Fibroblast of lung (primary cell): ENCODE data around the gene MRPL48. TPM values are rescaled to one million over a fixed set of nuclear protein-coding genes. Genes with fewer than 3 reads are reported as not detected.
A peak's percentile ranks its signal among the peaks of the same experiment; 100 is the strongest.

Experiments used
- DNase-seq, 2 donors: peaks; one replicate each; pipeline versions ENCODE4 v3.0.0 to v3.0.0-alpha.2; 2010; ENCODE audit warnings: low read depth in 2 of 2
- H2AFZ ChIP-seq: 2 replicates; pipeline ENCODE4 v1.5.1; 2012; ENCODE audit warnings: low read length, control low read depth, inconsistent platforms
- H3K27ac ChIP-seq: 2 replicates; pipeline ENCODE4 v1.5.1; 2011; ENCODE audit warnings: low read length, control low read depth; ENCODE audit not compliant: insufficient read depth
- H3K27me3 ChIP-seq: 2 replicates; pipeline ENCODE4 v1.5.1; 2011; ENCODE audit warnings: mild to moderate bottlenecking, low read length; ENCODE audit not compliant: control insufficient read depth, insufficient read depth
- H3K36me3 ChIP-seq: 2 replicates; pipeline ENCODE4 v1.5.1; 2011; ENCODE audit warnings: low read length; ENCODE audit not compliant: control insufficient read depth, insufficient read depth
- H3K4me1 ChIP-seq: 2 replicates; pipeline ENCODE4 v1.5.1; 2011; ENCODE audit warnings: low read length; ENCODE audit not compliant: control insufficient read depth, insufficient read depth; ENCODE audit errors: extremely low read depth
- H3K4me2 ChIP-seq: 2 replicates; pipeline ENCODE4 v1.5.1; 2011; ENCODE audit warnings: low read length, control low read depth; ENCODE audit not compliant: insufficient read depth; ENCODE audit errors: extremely low read depth
- H3K4me3 ChIP-seq, 4 experiments: fragments of 200-600 bp in 1 of 4; sonication (generic) in 1 of 4; replicated peaks in 1 of 4; 2 replicates each; pipeline ENCODE4 v1.5.1; 2011 to 2016; ENCODE audit warnings: low read length in 4 of 4, low read depth in 3 of 4, mild to moderate bottlenecking in 3 of 4, control low read depth in 2 of 4, inconsistent platforms in 1 of 4, mixed read lengths in 1 of 4; ENCODE audit not compliant: insufficient read depth in 1 of 4; ENCODE audit errors: control extremely low read depth in 1 of 4
- H3K79me2 ChIP-seq: 2 replicates; pipeline ENCODE4 v1.5.1; 2012; ENCODE audit warnings: mild to moderate bottlenecking, low read length, inconsistent platforms; ENCODE audit not compliant: control insufficient read depth, insufficient read depth
- H3K9ac ChIP-seq: 2 replicates; pipeline ENCODE4 v1.5.1; 2011; ENCODE audit warnings: mild to moderate bottlenecking, low read length, control low read depth; ENCODE audit not compliant: insufficient read depth
- H3K9me3 ChIP-seq: 2 replicates; pipeline ENCODE4 v1.5.1; 2012; ENCODE audit warnings: low read depth, low read length; ENCODE audit not compliant: control insufficient read depth, insufficient read depth
- H4K20me1 ChIP-seq: 2 replicates; pipeline ENCODE4 v1.5.1; 2011; ENCODE audit warnings: low read length; ENCODE audit not compliant: control insufficient read depth, insufficient read depth; ENCODE audit errors: extremely low read depth
- EZH2 ChIP-seq: IDR thresholded peaks from 2 replicates; pipeline ENCODE4 v1.5.1; 2012; ENCODE audit warnings: low read length, control low read depth, mild to moderate bottlenecking; ENCODE audit errors: missing control alignments
- polyA plus RNA-seq, 2 donors: library from polyadenylated mRNA; depleted of rRNA in 1 of 2; stranded (reverse) in 1 of 2; unstranded in 1 of 2; fragments of >200 nt; gene quantifications; 2 replicates each; pipeline ENCODE4 v1.2.1, GENCODE V29; 2011 to 2012; ENCODE audit warnings: missing spikeins in 1 of 2
- total RNA-seq: library from RNA; depleted of rRNA; stranded (reverse); fragments of >200 nt; gene quantifications from 2 replicates; pipeline ENCODE4 v1.2.1, GENCODE V29; 2014
- TF ChIP-seq, protein P1 (sequence below), 2 donors: IDR thresholded peaks in 1 of 2; conservative IDR thresholded peaks in 1 of 2; 1 replicate in 1 of 2; 2 replicates in 1 of 2; pipeline ENCODE4 v1.5.1; 2011 to 2012; ENCODE audit warnings: low read length in 2 of 2, control low read depth in 1 of 2, inconsistent platforms in 1 of 2, low read depth in 1 of 2, mild to moderate bottlenecking in 1 of 2

Gene MRPL48
- total and polyA plus RNA-seq, 2 donors (not counting 1 experiment from before 2014, with no cell fraction given) = 32.9 to 46.2 TPM

DNA sequence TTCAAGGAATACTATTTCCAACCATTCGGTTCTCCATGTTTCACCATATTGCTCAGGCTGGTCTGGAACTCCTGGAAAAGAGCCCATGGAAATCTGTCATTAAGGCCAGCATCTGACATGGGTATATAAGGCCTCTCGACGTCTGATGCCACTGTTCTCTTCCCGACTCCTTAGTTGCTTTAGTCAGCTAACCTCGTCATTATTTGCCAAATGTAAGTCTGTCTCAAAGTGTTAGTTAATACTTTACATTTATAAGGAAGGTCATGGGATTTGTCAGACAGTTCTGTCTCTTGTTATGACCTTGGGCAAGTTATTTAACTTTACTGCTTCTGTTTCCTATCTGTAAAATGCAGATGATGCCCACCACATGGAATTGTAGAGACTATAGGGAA, 1.6 kb downstream of the MRPL48 start:
- Histone ChIP-seq H3K4me2 (peak overlapping the region; percentile 46), H2AFZ (peak overlapping the region; percentile 19), H4K20me1 (no peaks in the 10 kb centered on the region), H3K9me3 (no peaks in the 10 kb centered on the region), H3K27ac (no peak overlapping the region), H3K4me1 (no peaks in the 10 kb centered on the region), H3K4me3 (no peak overlapping the region), H3K36me3 (no peaks in the 10 kb centered on the region), H3K79me2 (no peaks in the 10 kb centered on the region), H3K27me3 (no peaks in the 10 kb centered on the region), H3K9ac (no peak overlapping the region)
- DNase-seq = no peak
- TF ChIP-seq, protein P1, sequence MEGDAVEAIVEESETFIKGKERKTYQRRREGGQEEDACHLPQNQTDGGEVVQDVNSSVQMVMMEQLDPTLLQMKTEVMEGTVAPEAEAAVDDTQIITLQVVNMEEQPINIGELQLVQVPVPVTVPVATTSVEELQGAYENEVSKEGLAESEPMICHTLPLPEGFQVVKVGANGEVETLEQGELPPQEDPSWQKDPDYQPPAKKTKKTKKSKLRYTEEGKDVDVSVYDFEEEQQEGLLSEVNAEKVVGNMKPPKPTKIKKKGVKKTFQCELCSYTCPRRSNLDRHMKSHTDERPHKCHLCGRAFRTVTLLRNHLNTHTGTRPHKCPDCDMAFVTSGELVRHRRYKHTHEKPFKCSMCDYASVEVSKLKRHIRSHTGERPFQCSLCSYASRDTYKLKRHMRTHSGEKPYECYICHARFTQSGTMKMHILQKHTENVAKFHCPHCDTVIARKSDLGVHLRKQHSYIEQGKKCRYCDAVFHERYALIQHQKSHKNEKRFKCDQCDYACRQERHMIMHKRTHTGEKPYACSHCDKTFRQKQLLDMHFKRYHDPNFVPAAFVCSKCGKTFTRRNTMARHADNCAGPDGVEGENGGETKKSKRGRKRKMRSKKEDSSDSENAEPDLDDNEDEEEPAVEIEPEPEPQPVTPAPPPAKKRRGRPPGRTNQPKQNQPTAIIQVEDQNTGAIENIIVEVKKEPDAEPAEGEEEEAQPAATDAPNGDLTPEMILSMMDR (conservative IDR thresholded peaks at IDR 0.05 in 1 of 2, IDR thresholded peaks at IDR 0.05 in 1 of 2; ENCODE audit: low read depth in 1 of 2, low read length in 2 of 2) = no peak
- TF ChIP-seq EZH2 = no peak

DNA sequence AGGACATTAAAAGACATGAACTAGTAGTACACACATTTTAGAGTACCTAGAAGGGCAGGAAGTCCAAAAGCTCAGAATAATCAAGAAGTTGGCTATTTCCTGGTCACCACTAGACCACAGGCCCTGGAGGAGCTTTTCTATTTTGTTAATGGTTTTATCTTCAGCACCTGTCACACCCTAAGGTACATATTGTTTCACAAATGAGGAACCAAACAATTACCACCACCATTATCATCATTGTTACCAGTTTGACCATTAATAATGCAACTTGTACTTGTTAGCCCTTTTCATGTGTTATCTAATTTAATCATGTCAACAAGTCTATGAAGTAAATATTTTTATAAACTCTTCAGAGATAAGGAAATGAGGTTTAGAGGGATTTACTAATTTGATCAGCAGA, 4.9 kb downstream of the MRPL48 start:
- no peak for DNase-seq
- H3K9ac ChIP-seq = no peak overlapping the region
- H2AFZ ChIP-seq = no peak overlapping the region
- no peak overlapping the region for H3K4me3 ChIP-seq
- no peak overlapping the region for H3K4me2 ChIP-seq
- no peaks in the 10 kb centered on the region for H3K9me3 ChIP-seq
- no peak overlapping the region for H3K27ac ChIP-seq
- TF ChIP-seq, protein P1 (conservative IDR thresholded peaks at IDR 0.05 in 1 of 2, IDR thresholded peaks at IDR 0.05 in 1 of 2; ENCODE audit: low read depth in 1 of 2, low read length in 2 of 2) = no peak
- no peak for TF ChIP-seq EZH2
- H3K79me2 ChIP-seq = no peaks in the 10 kb centered on the region
- no peaks in the 10 kb centered on the region for H3K4me1 ChIP-seq
- no peaks in the 10 kb centered on the region for H3K36me3 ChIP-seq
- no peaks in the 10 kb centered on the region for H3K27me3 ChIP-seq
- H4K20me1 ChIP-seq = no peaks in the 10 kb centered on the region

DNA sequence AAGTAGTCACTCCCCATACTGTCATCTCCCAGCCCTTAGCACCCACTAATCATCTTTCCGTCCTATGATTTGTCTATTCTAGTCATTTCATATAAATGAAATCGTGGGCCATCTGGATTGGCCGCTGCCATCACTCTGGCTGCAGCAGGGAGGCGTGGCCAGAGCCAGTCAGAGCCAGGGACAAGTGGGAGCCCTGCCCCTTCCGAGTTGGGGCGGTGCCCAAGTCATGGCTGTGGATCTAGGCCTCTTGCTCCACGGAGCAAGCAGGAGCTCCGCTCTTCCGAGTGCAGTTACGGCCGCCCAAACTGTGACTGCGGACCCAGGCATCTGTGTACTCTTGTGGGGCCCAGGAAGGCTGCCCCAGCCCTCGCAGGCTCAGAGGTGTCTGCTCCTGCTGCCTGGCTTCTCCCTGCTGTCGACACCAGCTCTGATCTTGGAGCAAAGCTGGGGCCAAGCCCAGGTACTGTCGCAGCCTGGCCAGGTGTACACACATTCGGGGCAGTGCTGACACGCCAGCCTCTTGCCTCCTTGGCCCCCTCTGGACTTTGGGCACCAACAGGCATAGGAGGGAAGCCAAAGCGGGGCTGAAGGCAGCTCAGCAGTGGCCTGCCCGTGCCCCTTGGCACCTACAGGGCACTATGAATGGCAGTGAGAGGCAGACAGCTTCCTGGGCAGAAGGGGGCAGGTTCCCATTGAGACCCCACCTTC, 8.4 kb downstream of the MRPL48 start:
- Histone ChIP-seq H3K4me2 (no peak overlapping the region), H3K4me1 (no peaks in the 10 kb centered on the region), H3K27ac (no peak overlapping the region), H3K9me3 (no peaks in the 10 kb centered on the region), H2AFZ (no peak overlapping the region), H3K9ac (no peak overlapping the region), H3K36me3 (no peaks in the 10 kb centered on the region), H3K27me3 (no peaks in the 10 kb centered on the region), H3K79me2 (no peaks in the 10 kb centered on the region), H3K4me3 (no peak overlapping the region), H4K20me1 (no peaks in the 10 kb centered on the region)
- TF ChIP-seq EZH2 = no peak
- TF ChIP-seq, protein P1 (conservative IDR thresholded peaks at IDR 0.05 in 1 of 2, IDR thresholded peaks at IDR 0.05 in 1 of 2; ENCODE audit: low read depth in 1 of 2, low read length in 2 of 2) = no peak
- no peak for DNase-seq
